Measurements from ENCODE around the gene B9D1. TPM values are rescaled to one million over a fixed set of nuclear protein-coding genes. Genes with fewer than 3 reads are reported as not detected.

B9D1 gene
- total RNA-seq, 3 donors from 2014 or later (not counting 1 experiment from before 2014, with no cell fraction given): 3.1 to 7.5 (median 3.7) TPM

- Mint-ChIP-seq H3K9me3 (no peaks in the 10 kb centered on the region), H3K27me3 (ENCODE audit: low read depth in 2 of 2) (no peaks in the 10 kb centered on the region), H3K4me1 (peaks cover 36 to 57% of the 10 kb centered on the region in 2 donors), H3K27ac (peak overlapping the region; percentile 97 to 98), H3K36me3 (no peaks in the 10 kb centered on the region), H3K4me3 (peak overlapping the region; percentile 99)
- intact Hi-C loops (cut with micrococcal nuclease): loop anchor here (1.0 kb wide), 1 partner anchor 16 kb away; the partner anchor contains the start of gene B9D1
- Histone ChIP-seq H3K27me3 (ENCODE audit: control insufficient read depth, insufficient read depth, low read length) (no peaks in the 10 kb centered on the region), H3K9me3 (ENCODE audit: control insufficient read depth, insufficient read depth, low read length) (no peaks in the 10 kb centered on the region), H3K4me3 (ENCODE audit: low read length) (peak overlapping the region; percentile 99), H3K36me3 (ENCODE audit: control insufficient read depth, insufficient read depth, low read length) (peaks cover 30% of the 10 kb centered on the region), H3K27ac (ENCODE audit: low read length) (peak overlapping the region; percentile 91), H3K4me1 (ENCODE audit: control insufficient read depth, insufficient read depth, low read length) (peaks cover 38% of the 10 kb centered on the region)
- no peak for TF ChIP-seq CTCF (IDR thresholded peaks at IDR 0.05)
- ATAC-seq (peak; percentile 88 to 98 (median 95)), DNase-seq (peak; percentile 94 to 97)
- under 1% methylated on average over 67 of the region's 67 CpGs for WGBS (ENCODE audit: insufficient coverage)
Measured at GRCh38 chr17:19377602-19378415, 15.3 kb upstream of the B9D1 start.

- WGBS (ENCODE audit: insufficient coverage): 79% methylated on average over 2 of the region's 2 CpGs
- intact Hi-C loops (cut with micrococcal nuclease): no loop called here
Measured at GRCh38 chr17:19376811-19377210, 14.3 kb upstream of the B9D1 start.

GRCh38 chr17:19375732-19376131, 13.2 kb upstream of the B9D1 start:
- H3K36me3 Mint-ChIP-seq: no peaks in the 10 kb centered on the region
- H3K4me3 ChIP-seq (ENCODE audit: low read length): no peak overlapping the region
- H3K9me3 Mint-ChIP-seq: no peaks in the 10 kb centered on the region
- no peaks in the 10 kb centered on the region for H3K27me3 Mint-ChIP-seq (ENCODE audit: low read depth in 2 of 2)
- H3K9me3 ChIP-seq (ENCODE audit: control insufficient read depth, insufficient read depth, low read length): no peaks in the 10 kb centered on the region
- TF ChIP-seq CTCF (IDR thresholded peaks at IDR 0.05): no peak
- H3K27ac ChIP-seq (ENCODE audit: low read length): no peak overlapping the region
- H3K4me1 Mint-ChIP-seq: peaks cover 55 to 78% of the 10 kb centered on the region in 2 donors
- intact Hi-C loops (cut with micrococcal nuclease): no loop called here
- H3K36me3 ChIP-seq (ENCODE audit: control insufficient read depth, insufficient read depth, low read length): peaks cover 10% of the 10 kb centered on the region
- no peak overlapping the region for H3K27ac Mint-ChIP-seq
- 100% methylated on average over 1 of the region's 1 CpG for WGBS (ENCODE audit: insufficient coverage)
- ATAC-seq: no peak
- DNase-seq: no peak
- peak overlapping the region; percentile 77 for H3K4me3 Mint-ChIP-seq
- peaks cover 59% of the 10 kb centered on the region for H3K4me1 ChIP-seq (ENCODE audit: control insufficient read depth, insufficient read depth, low read length)
- no peaks in the 10 kb centered on the region for H3K27me3 ChIP-seq (ENCODE audit: control insufficient read depth, insufficient read depth, low read length)

More at GRCh38 chr17:19376811-19377210, 14.3 kb upstream of the B9D1 start:
- peaks cover 45 to 67% of the 10 kb centered on the region in 2 donors for H3K4me1 Mint-ChIP-seq
- H3K4me1 ChIP-seq (ENCODE audit: control insufficient read depth, insufficient read depth, low read length): peaks cover 48% of the 10 kb centered on the region
- H3K9me3 ChIP-seq (ENCODE audit: control insufficient read depth, insufficient read depth, low read length): no peaks in the 10 kb centered on the region
- DNase-seq (peak in 1 of 2 donors; percentile 39), ATAC-seq (no peak)
- no peaks in the 10 kb centered on the region for H3K27me3 ChIP-seq (ENCODE audit: control insufficient read depth, insufficient read depth, low read length)
- H3K4me3 ChIP-seq (ENCODE audit: low read length): peak overlapping the region; percentile 99
- no peaks in the 10 kb centered on the region for H3K36me3 Mint-ChIP-seq
- H3K27me3 Mint-ChIP-seq (ENCODE audit: low read depth in 2 of 2): no peaks in the 10 kb centered on the region
- peak overlapping the region; percentile 91 for H3K27ac ChIP-seq (ENCODE audit: low read length)
- peak overlapping the region; percentile 97 to 98 for H3K27ac Mint-ChIP-seq
- peaks cover 21% of the 10 kb centered on the region for H3K36me3 ChIP-seq (ENCODE audit: control insufficient read depth, insufficient read depth, low read length)
- H3K4me3 Mint-ChIP-seq: peak overlapping the region; percentile 99
- no peaks in the 10 kb centered on the region for H3K9me3 Mint-ChIP-seq
- no peak for TF ChIP-seq CTCF (IDR thresholded peaks at IDR 0.05)

Measured in natural killer cell (primary cell).